Measurements from ENCODE around the gene C3orf33.
"Not testable (repeated sequence)": the region's sequence is repeated elsewhere in the genome, so short reads cannot be mapped to it uniquely, and the experiment has no call there.

The C3orf33 gene, protein sequence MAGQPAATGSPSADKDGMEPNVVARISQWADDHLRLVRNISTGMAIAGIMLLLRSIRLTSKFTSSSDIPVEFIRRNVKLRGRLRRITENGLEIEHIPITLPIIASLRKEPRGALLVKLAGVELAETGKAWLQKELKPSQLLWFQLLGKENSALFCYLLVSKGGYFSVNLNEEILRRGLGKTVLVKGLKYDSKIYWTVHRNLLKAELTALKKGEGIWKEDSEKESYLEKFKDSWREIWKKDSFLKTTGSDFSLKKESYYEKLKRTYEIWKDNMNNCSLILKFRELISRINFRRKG

GRCh38 chr3:155805802-155806618 is at the start of gene C3orf33:
Gene C3orf33 (minus strand): TSS chr3:155806278. CDS start chr3:155806252, 26 bp downstream.
- peak; percentile 70 for DNase-seq

DNA sequence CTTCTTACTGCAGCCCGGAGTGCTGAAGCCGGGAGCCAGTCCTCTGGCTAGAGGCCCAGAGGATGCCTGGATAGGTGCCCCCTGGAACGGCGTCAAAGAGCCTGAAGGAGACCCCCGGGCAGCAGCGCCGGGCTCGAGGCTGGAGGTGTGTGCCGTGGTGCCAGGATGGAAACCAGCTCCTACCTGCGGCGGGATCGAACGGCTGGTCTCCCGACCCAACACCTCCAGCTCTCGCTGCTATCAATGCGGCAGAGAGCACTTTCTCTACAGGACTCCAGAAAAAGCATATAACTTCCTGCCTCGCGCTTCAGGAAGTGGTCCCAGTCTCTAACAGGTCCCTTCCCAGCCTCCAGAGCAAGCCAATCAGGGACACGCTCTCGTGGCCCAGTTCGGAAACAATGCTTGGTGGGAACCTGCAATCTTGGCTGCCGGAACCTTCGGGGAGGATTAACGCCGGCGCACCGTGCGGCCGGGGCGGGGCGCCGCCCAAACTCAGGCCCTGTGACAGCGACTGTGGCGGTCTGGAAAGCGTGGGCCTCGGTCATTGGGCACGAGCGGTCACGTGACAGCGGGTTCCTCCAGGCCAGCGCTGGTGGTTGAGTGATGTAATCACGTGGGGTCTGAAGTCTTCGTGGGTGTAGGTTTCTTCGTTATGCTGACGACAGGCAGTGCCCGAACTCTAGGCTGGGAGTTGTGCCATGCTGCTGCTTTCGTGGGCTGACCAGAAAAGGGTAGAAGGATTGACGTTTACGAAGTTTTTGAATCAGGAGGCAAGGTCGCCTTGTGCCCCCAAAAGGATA is 48.3 kb upstream of the C3orf33 start, which contains the start of gene SLC33A1:
TSS of gene SLC33A1 (minus strand) at position 287 of the 800 bp plus-strand sequence. CDS start 430 bp downstream, outside the sequence.
- peak; percentile 86 for DNase-seq

DNA sequence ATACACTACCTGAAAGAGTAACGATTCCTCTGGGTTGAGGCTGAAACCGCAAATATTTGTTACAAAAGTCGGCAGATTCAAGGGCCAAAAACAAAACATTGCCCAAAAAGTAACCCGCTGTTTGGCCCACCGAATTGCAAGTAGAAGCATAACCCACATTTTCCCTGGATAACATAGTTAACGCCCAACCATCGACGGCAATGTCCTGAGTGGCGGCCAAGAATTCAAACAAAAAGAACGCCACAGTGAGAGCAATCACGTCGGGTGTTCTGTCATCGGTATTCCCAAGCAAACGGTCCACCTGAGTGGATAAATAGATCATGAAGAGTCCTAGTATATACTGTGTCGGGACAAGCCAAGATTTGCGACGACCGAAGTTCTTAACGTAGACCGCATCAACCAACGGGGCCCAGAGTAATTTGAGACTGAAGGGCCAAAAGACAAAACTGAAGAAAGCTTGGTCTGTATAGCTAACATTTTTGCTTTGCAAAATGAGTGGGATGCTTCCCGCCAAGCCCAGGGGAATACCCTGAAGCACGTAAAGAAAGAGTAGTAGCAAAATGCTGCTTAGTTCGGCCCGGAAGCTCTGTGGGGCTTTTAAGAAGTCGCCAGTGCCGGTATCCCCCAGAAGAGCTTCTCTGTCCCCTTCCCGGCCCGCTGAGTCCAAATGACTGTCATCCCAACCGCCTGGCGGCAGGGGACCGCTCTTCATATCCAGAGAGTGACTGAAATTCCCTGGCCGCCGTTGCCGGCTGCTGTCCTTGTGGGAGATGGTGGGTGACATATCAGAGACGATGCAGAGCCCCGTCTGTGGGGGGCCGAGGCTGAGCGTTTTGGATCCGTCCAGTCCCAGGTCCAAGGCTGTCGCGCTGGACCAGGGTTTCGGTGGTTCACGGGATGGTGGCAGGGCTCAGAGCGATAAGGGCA is 47.4 kb upstream of the C3orf33 start:
- DNase-seq = no peak

DNA sequence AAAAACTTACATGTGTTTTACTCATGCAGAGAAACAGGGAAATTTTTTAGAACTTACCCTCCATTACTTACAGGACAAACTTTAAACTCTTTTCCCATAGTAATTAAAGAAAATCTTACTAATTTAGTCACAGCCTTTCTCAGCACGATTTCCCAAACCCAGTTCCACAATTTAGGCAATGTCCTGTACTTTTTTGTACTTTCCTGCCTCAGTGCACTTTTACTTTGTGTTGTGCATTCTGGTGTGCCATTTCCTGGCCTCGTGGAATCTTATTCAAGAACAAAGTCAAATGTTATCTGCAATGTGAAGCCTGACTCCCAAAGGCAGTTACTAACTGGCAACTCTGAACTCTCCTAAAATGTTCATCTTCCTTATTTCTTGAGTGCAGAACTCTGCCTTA is 46.3 kb upstream of the C3orf33 start:
- no peak for DNase-seq

DNA sequence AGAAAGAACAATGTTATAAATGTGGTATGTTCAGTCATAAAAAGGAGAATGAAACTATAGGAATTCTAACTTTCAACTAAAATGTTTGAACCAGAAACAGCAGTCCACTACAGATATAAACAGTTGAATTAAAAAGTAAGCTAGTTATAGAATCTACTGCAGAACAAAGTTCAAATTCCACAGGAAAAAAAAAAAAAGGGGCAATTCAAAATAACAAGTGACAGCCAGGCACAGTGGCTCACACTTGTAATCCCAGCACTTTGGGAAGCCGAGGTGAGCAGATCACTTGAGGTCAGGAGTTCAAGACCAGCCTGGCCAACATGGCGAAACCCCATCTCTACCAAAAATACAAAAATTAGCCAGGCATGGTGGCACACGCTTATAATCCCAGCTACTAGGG is 43.3 kb upstream of the C3orf33 start:
- DNase-seq = not testable (repeated sequence)

- no peak for DNase-seq
Measured at GRCh38 chr3:155847993-155848392, 41.9 kb upstream of the C3orf33 start.

GRCh38 chr3:155846119-155846518 is 40.0 kb upstream of the C3orf33 start:
- no peak for DNase-seq

GRCh38 chr3:155843569-155843968 is 37.5 kb upstream of the C3orf33 start:
- DNase-seq = no peak

GRCh38 chr3:155835341-155836071 is 29.4 kb upstream of the C3orf33 start:
- no peak for DNase-seq

DNA sequence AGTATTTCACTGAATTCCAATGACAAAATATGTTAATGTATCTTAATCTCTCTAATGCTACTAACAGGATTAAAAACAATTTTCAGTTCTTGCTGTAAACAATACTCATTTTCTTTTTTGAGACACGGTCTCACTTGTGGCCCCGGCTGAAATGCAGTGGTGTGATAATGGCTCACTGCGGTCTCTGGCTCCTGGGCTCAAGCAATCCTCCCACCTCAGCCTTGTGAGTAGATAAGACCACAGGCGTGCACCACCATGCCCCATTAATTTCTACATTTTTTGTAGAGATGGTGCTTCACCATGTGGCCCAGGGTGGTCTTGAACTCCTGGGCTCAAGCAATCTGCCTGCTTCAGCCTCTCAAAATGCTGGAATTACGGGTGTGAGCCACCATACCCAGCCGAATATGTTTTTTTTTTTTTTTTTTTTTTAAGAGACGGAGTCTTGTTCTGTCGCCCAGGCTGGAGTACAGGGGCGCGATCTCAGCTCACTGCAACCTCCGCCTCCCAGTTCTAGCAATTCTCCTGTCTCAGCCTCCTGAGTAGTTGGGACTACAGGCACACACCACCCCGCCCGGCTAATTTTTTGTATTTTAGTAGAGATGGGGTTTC is 22.5 kb upstream of the C3orf33 start:
- DNase-seq = not testable (repeated sequence)

- no peak for DNase-seq
Measured at GRCh38 chr3:155815030-155815545, 9.0 kb upstream of the C3orf33 start.

DNA sequence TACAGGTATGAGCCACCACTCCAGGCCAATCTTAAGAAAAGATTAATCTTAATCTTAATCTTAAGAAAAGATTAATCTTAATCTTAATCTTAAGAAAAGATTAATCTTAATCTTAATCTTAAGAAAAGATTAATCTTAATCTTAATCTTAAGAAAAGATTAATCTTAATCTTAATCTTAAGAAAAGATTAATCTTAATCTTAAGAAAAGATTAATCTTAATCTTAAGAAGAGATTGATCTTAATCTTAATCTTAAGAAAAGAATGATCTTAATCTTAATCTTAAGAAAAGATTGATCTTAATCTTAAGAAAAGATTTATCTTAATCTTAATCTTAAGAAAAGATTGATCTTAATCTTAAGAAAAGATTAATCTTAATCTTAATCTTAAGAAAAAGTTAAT is 7.1 kb upstream of the C3orf33 start:
- DNase-seq = not testable (repeated sequence)

- DNase-seq = no peak
Measured at GRCh38 chr3:155809181-155809580, 3.1 kb upstream of the C3orf33 start.

GRCh38 chr3:155807823-155808222 is 1.7 kb upstream of the C3orf33 start:
- no peak for DNase-seq

GRCh38 chr3:155805204-155805801 is 775 bp downstream of the C3orf33 start:
- DNase-seq = no peak

GRCh38 chr3:155804323-155804722 is 1.8 kb downstream of the C3orf33 start:
- DNase-seq = no peak

GRCh38 chr3:155792532-155792931 is 13.5 kb downstream of the C3orf33 start:
- DNase-seq = no peak

- no peak for DNase-seq
Measured at GRCh38 chr3:155791190-155791589, 14.9 kb downstream of the C3orf33 start.

DNA sequence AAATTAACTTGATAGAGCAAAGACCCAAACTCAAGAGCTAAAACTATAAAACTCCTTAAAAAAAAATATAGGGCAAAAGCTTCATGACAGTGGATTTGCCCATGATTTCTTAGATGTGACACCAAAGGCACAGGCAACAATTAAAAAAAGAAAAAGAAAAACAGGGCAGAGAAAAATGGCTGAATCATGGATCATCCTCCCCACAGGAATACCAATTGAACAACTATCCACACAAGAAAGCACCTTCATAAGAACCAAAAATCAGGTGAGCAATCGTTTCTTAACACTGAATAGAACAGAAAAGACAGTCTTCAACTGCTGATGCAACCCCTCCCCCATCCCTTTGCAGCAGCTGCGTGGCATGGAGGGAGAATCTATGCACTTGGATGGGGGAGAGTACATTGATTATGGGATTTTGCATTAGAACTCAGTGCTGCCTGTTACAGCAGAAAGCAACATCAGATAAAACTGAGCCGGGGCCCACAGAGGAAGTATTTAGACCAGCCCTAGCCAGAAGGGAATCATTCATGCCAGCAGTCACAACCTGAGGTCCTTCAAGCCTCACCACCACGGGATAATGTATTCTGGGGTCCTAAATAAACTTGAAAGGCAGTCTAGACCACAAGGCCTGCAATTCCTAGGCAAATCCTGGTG is 15.7 kb downstream of the C3orf33 start:
- DNase-seq = no peak

Data from 8988T (cell line).